Body of pancreas (tissue), 4 donors: ENCODE results near the gene TCF7.

Experiments
- CTCF ChIP-seq, 7 experiments: fragments of 450-650 bp in 4 of 7; fragments of 200-600 bp in 3 of 7; sonication (generic) in 3 of 7; IDR thresholded peaks; one replicate each; pipeline ENCODE4 v1.5.1; 2016 to 2019; ENCODE audit warnings: antibody characterized with exemption in 7 of 7
- POLR2A ChIP-seq, 3 donors: fragments of 450-650 bp; IDR thresholded peaks; one replicate each; pipeline ENCODE4 v1.6.1; 2016; ENCODE audit warnings: antibody characterized with exemption in 3 of 3, mild to moderate bottlenecking in 2 of 3

DNA sequence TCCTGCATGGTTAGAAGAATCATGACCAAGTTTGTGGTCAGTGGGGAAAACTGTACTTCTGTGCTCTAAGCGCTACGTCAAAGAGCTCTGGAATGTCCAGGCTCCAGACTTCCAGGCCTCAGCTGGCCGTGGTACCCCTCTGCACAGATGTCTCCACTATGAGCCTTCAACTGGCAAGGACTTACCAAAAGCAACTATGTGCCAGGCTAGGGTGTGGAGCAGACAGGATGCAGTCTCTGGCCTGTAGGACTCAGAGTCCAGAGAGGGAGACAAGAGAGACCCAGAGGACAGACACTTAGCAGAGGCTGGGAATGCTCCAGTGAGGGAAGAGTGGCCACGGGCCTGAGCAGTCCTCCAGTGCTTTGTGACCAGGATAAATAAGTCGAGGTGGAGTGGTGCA lies 31.0 kb upstream of the TCF7 start:
- no peak for TF ChIP-seq CTCF (IDR thresholded peaks at IDR 0.05)
- TF ChIP-seq POLR2A (IDR thresholded peaks at IDR 0.05): no peak
